IMR-90 (cell line): ENCODE results near the gene CYBRD1. TPM values are rescaled to one million over a fixed set of nuclear protein-coding genes. Genes with fewer than 3 reads are reported as not detected.

ENCODE experiments used
- ATAC-seq: fragments of 200-7000 bp; cut with Tn5 transposase; 2 replicates; pipeline ENCODE4 v1.9.1; 2020; ENCODE audit warnings: low read depth, mild to moderate bottlenecking, moderate library complexity
- BruUV-seq: library from RNA; stranded (reverse); fragments of 400-500 nt; replicated peaks from 2 replicates; lab custom pipeline; 2021; lab: Mats Ljungman, UMichigan
- CTCF ChIA-PET: fragments of 300-600 bp; formaldehyde crosslinking; extraction: SDS; loops from one replicate; lab custom pipeline; 2021; ENCODE audit warnings: antibody characterized with exemption; lab: Yijun Ruan, JAX
- POLR2A ChIA-PET: fragments of 300-600 bp; sonication (Branson Sonifier 250); formaldehyde crosslinking; loops from one replicate; lab custom pipeline; 2022; ENCODE audit warnings: antibody characterized with exemption; ENCODE audit not compliant: unreplicated experiment; lab: Charles Lee
- DNase-seq: peaks from one replicate; pipeline ENCODE4 v3.0.0; 2013
- H2AFZ ChIP-seq: replicated peaks from 2 replicates; pipeline ENCODE3; 2013; ENCODE audit warnings: low read length, mild to moderate bottlenecking; ENCODE audit not compliant: poor library complexity
- H2AK5ac ChIP-seq: 2 replicates; pipeline ENCODE4 v1.6.1; 2013; ENCODE audit warnings: low read depth, low read length, inconsistent platforms
- H2AK9ac ChIP-seq: replicated peaks from 2 replicates; pipeline ENCODE3; 2013; ENCODE audit warnings: mild to moderate bottlenecking, low read depth, low read length, moderate library complexity; ENCODE audit not compliant: poor library complexity
- H2BK120ac ChIP-seq: 2 replicates; pipeline ENCODE4 v1.6.1; 2013; ENCODE audit warnings: low read depth, low read length, inconsistent platforms
- H2BK15ac ChIP-seq: 3 replicates; pipeline ENCODE4 v1.6.1; 2013; ENCODE audit warnings: low read depth, low read length, inconsistent platforms
- H2BK20ac ChIP-seq: 2 replicates; pipeline ENCODE4 v1.6.1; 2013; ENCODE audit warnings: low read depth, mild to moderate bottlenecking, inconsistent platforms, low read length, moderate library complexity
- H2BK5ac ChIP-seq: 2 replicates; pipeline ENCODE4 v1.6.1; 2013; ENCODE audit warnings: mild to moderate bottlenecking, low read depth, low read length, inconsistent platforms; ENCODE audit not compliant: poor library complexity, severe bottlenecking
- H3K14ac ChIP-seq: replicated peaks from 2 replicates; pipeline ENCODE4 v1.6.1; 2013; ENCODE audit warnings: low read depth, low read length, inconsistent platforms
- H3K18ac ChIP-seq: 2 replicates; pipeline ENCODE4 v1.6.1; 2013; ENCODE audit warnings: low read depth, low read length, control low read depth
- H3K23ac ChIP-seq: 2 replicates; pipeline ENCODE4 v1.6.1; 2013; ENCODE audit warnings: low read depth, low read length, inconsistent platforms
- H3K27ac ChIP-seq: 2 replicates; pipeline ENCODE4 v1.5.1; 2013; ENCODE audit warnings: mild to moderate bottlenecking, control low read depth, low read length; ENCODE audit not compliant: insufficient read depth
- H3K27me3 ChIP-seq: 2 replicates; pipeline ENCODE4 v1.6.1; 2013; ENCODE audit warnings: low read length; ENCODE audit not compliant: control insufficient read depth, insufficient read depth
- H3K36me3 ChIP-seq: 2 replicates; pipeline ENCODE4 v1.6.1; 2013; ENCODE audit warnings: low read length, mixed read lengths; ENCODE audit not compliant: control insufficient read depth, insufficient read depth
- H3K4ac ChIP-seq: 2 replicates; pipeline ENCODE4 v1.6.1; 2013; ENCODE audit warnings: low read depth, low read length, inconsistent platforms
- H3K4me1 ChIP-seq: 2 replicates; pipeline ENCODE4 v1.6.1; 2013; ENCODE audit warnings: low read length, mixed read lengths; ENCODE audit not compliant: control insufficient read depth, insufficient read depth
- H3K4me2 ChIP-seq: 2 replicates; pipeline ENCODE4 v1.6.1; 2013; ENCODE audit warnings: low read depth, mild to moderate bottlenecking, control low read depth, low read length, moderate library complexity
- H3K4me3 ChIP-seq: 2 replicates; pipeline ENCODE4 v1.5.1; 2013; ENCODE audit warnings: low read depth, mild to moderate bottlenecking, control low read depth, low read length, moderate library complexity; ENCODE audit not compliant: insufficient read depth
- H3K56ac ChIP-seq: 2 replicates; pipeline ENCODE4 v1.6.1; 2013; ENCODE audit warnings: low read length, inconsistent platforms; ENCODE audit not compliant: insufficient read depth; ENCODE audit errors: extremely low read depth
- H3K79me1 ChIP-seq, 2 experiments: 2 replicates each; pipeline ENCODE4 v1.6.1; 2013; ENCODE audit warnings: low read length in 2 of 2, inconsistent platforms in 1 of 2, low read depth in 1 of 2
- H3K9ac ChIP-seq: 2 replicates; pipeline ENCODE4 v1.6.1; 2013; ENCODE audit warnings: low read depth, low read length, control low read depth
- H3K9me1 ChIP-seq: 2 replicates; pipeline ENCODE4 v1.6.1; 2013; ENCODE audit warnings: low read length, inconsistent platforms; ENCODE audit not compliant: insufficient read depth
- H3K9me3 ChIP-seq: 2 replicates; pipeline ENCODE4 v1.6.1; 2013; ENCODE audit warnings: low read length; ENCODE audit not compliant: control insufficient read depth, insufficient read depth
- H4K20me1 ChIP-seq: 2 replicates; pipeline ENCODE4 v1.6.1; 2013; ENCODE audit warnings: low read length, inconsistent platforms; ENCODE audit not compliant: insufficient read depth
- H4K5ac ChIP-seq: 2 replicates; pipeline ENCODE4 v1.6.1; 2013; ENCODE audit warnings: mild to moderate bottlenecking, low read depth, low read length, control low read depth
- H4K8ac ChIP-seq, 2 experiments: 2 replicates each; pipeline ENCODE4 v1.6.1; 2013; ENCODE audit warnings: low read depth in 2 of 2, low read length in 2 of 2, control low read depth in 1 of 2, inconsistent platforms in 1 of 2
- H4K91ac ChIP-seq: 2 replicates; pipeline ENCODE4 v1.6.1; 2013; ENCODE audit warnings: low read depth, low read length, inconsistent platforms; ENCODE audit not compliant: insufficient read depth
- BHLHE40 ChIP-seq: fragments of 150-350 bp; IDR thresholded peaks from 2 replicates; pipeline ENCODE4 v1.6.1; 2016; ENCODE audit warnings: mild to moderate bottlenecking, low read depth, low read length
- CEBPB ChIP-seq: IDR thresholded peaks from 2 replicates; pipeline ENCODE4 v1.6.1; 2012; ENCODE audit warnings: low read depth, low read length, improper control_type of control experiment
- CHD1 ChIP-seq: IDR thresholded peaks from 2 replicates; pipeline ENCODE4 v1.6.1; 2012; ENCODE audit warnings: low read depth, low read length, improper control_type of control experiment
- ELK1 ChIP-seq: fragments of 150-350 bp; IDR thresholded peaks from 2 replicates; pipeline ENCODE4 v1.6.1; 2016; ENCODE audit warnings: low read depth, mild to moderate bottlenecking, low read length, moderate library complexity, borderline replicate concordance
- FOS ChIP-seq: fragments of 150-350 bp; IDR thresholded peaks from 2 replicates; pipeline ENCODE4 v1.6.1; 2016; ENCODE audit warnings: low read depth, low read length
- MAFK ChIP-seq: IDR thresholded peaks from 2 replicates; pipeline ENCODE4 v1.6.1; 2012; ENCODE audit warnings: low read depth, low read length, improper control_type of control experiment
- MAZ ChIP-seq: IDR thresholded peaks from 2 replicates; pipeline ENCODE4 v1.6.1; 2012; ENCODE audit warnings: low read depth, mild to moderate bottlenecking, low read length, improper control_type of control experiment, moderate library complexity, borderline replicate concordance
- NFE2L2 ChIP-seq: fragments of 150-350 bp; IDR thresholded peaks from 2 replicates; pipeline ENCODE4 v1.6.1; 2016; ENCODE audit warnings: low read depth, mild to moderate bottlenecking, low read length
- POLR2A ChIP-seq: IDR thresholded peaks from 2 replicates; pipeline ENCODE4 v1.6.1; 2012; ENCODE audit warnings: mild to moderate bottlenecking, low read depth, low read length
- RFX5 ChIP-seq: IDR thresholded peaks from 2 replicates; pipeline ENCODE4 v1.8.0; 2012; ENCODE audit warnings: low read depth, mild to moderate bottlenecking, low read length, moderate library complexity
- SMC3 ChIP-seq: fragments of 150-350 bp; IDR thresholded peaks from 2 replicates; pipeline ENCODE4 v1.6.1; 2016; ENCODE audit warnings: low read depth, mild to moderate bottlenecking, antibody characterized with exemption, low read length, moderate library complexity
- USF2 ChIP-seq: fragments of 150-350 bp; IDR thresholded peaks from 2 replicates; pipeline ENCODE4 v1.6.1; 2017; ENCODE audit warnings: mild to moderate bottlenecking, antibody characterized with exemption, low read length, low read depth
- WGBS, 2 experiments: methylation state at CpG; one replicate each; pipeline versions ENCODE4 v1.1.5 to v1.1.7; 2013; ENCODE audit warnings: missing lambda C conversion rate in 2 of 2; ENCODE audit not compliant: insufficient read length in 1 of 2; ENCODE audit errors: extremely low coverage in 2 of 2; 5-methylcytosine and 5-hydroxymethylcytosine counted together
- dilution Hi-C: fragments of 300-500 bp; cut with HindIII; formaldehyde crosslinking; loops from one replicate; pipeline ENCODE4 v1.14.3; 2018; ENCODE audit warnings: low sequenced_read_pairs; ENCODE audit not compliant: unreplicated experiment
- in situ Hi-C: fragments of 300-500 bp; cut with MboI; formaldehyde crosslinking; loops from 3 replicates; pipeline ENCODE4 v1.14.3; 2019; ENCODE audit warnings: low sequenced_read_pairs, inconsistent platforms, mixed read lengths
- intact Hi-C: fragments of 100-400 bp; cut with micrococcal nuclease; formaldehyde crosslinking; loops from 2 replicates; pipeline ENCODE4 v1.10.0; 2022
- polyA plus RNA-seq, 3 experiments: library from polyadenylated mRNA; depleted of rRNA; stranded (reverse); fragments of >200 nt; gene quantifications; 2 replicates each; pipeline ENCODE4 v1.2.3, GENCODE V29; 2012; ENCODE audit warnings: low replicate concordance in 1 of 3
- total RNA-seq: library from RNA; depleted of rRNA; stranded (reverse); fragments of >200 nt; gene quantifications from 2 replicates; pipeline ENCODE4 v1.2.3, GENCODE V29; 2012
- TF ChIP-seq, protein P1 (sequence below): conservative IDR thresholded peaks from 2 replicates; pipeline ENCODE4 v1.5.1; 2012; ENCODE audit warnings: mild to moderate bottlenecking, low read depth, low read length, improper control_type of control experiment

CYBRD1 gene
- total and polyA plus RNA-seq, 2 of the 4 experiments (the other 2 are of a cell fraction): 53.2 to 103 TPM

DNA sequence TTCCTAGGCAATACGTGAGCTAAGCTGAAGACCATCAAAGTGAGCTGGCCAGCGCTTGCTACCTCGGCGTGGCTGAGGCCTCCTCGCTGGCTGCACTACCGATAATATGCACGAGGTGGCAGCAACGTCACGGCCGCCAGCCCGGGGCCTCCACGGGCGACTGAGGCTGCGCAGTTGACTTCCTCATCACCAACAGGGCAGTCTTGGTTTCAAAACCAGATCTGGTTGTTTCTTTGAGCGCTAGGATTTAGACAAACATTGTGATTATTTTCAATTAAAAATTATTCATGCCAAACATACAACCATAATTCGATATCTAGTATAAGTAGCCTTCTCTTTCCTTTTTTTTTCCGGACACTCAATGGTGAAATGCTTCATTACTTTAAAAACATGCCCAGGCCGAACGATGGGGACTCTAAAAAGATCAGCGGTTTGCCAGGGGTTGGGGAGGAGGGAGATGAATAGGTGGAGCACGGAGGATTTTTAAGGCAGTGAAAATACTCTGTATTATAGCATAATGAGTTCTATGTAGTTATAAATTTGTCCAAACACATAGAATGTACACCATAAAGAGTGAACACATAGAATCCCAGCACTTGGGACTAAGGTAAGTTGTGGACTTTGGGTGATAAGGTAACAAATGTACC, 52.0 kb downstream of the CYBRD1 start (continued):
- no peak for TF ChIP-seq MAZ

DNA sequence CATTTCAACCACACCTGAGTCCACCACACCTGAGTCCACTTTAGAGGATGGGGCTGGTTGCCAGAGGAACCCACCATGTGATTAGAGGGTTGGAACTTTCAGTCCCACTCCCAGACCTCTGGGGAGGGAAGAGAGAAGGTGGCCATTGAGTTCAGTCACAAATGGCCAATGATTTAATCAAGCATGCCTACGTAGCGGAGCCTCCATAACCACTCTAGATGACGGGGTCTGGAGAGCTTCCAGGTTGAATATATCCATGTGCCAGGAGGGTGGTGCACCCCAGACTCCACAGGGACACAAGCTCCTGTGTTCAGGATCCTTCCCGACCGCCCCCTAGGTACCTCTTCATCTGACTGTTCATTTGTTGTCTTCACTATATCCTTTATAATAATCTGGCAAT, 53.3 kb downstream of the CYBRD1 start:
- no peak overlapping the region for H2BK20ac ChIP-seq
- no TSS peak for BruUV-seq
- ChIA-PET CTCF (no interaction called here), POLR2A (no interaction called here)
- H3K4me2 ChIP-seq: no peak overlapping the region
- intact Hi-C loops (loop anchor here (2.0 kb wide), 2 partner anchors 127 to 889 kb away; no protein-coding TSS in a partner anchor), in situ Hi-C loops (loop anchor here (10.0 kb wide), 1 partner anchor 889 kb away; no protein-coding TSS in a partner anchor), dilution Hi-C loops (no loop called here)
- no peak overlapping the region for H3K27ac ChIP-seq
- DNase-seq (no peak), ATAC-seq (no peak)
- no peak overlapping the region for H3K9ac ChIP-seq
- H3K4me1 ChIP-seq: no peaks in the 10 kb centered on the region
- H3K4me3 ChIP-seq: no peak overlapping the region
- no peak overlapping the region for H3K18ac ChIP-seq
- H3K9me3 ChIP-seq: no peaks in the 10 kb centered on the region
- no peaks in the 10 kb centered on the region for H3K36me3 ChIP-seq
- H2BK15ac ChIP-seq: no peak overlapping the region
- H2AK9ac ChIP-seq: no peak overlapping the region
- H3K9me1 ChIP-seq: no peaks in the 10 kb centered on the region
- H2AFZ ChIP-seq: peak overlapping the region; percentile 37
- no peak overlapping the region for H3K23ac ChIP-seq
- WGBS, 2 experiments: 94% methylated on average over 3 of the region's 5 CpGs; no CpG with 5 or more reads in 1 of the 2 experiments
- no peak overlapping the region for H3K4ac ChIP-seq
- no peak overlapping the region for H2BK120ac ChIP-seq
- no peaks in the 10 kb centered on the region for H3K79me1 ChIP-seq
- H4K8ac ChIP-seq: no peak overlapping the region
- H4K5ac ChIP-seq: no peak overlapping the region
- H2BK5ac ChIP-seq: no peak overlapping the region
- no peak overlapping the region for H3K56ac ChIP-seq
- H2AK5ac ChIP-seq: no peak overlapping the region
- no peak overlapping the region for H4K91ac ChIP-seq
- H3K27me3 ChIP-seq: 0 out of 2 replicates have a peak, but pooled peaks cover 5% of the 10 kb centered on the region
- H4K20me1 ChIP-seq: no peaks in the 10 kb centered on the region
- H3K14ac ChIP-seq: no peak overlapping the region
- TF ChIP-seq FOS (no peak), MAFK (no peak), MAZ (no peak), NFE2L2 (no peak), ELK1 (no peak), POLR2A (no peak), USF2 (no peak), BHLHE40 (no peak), RFX5 (no peak), CHD1 (no peak), CEBPB (no peak), SMC3 (no peak)
- TF ChIP-seq, protein P1, sequence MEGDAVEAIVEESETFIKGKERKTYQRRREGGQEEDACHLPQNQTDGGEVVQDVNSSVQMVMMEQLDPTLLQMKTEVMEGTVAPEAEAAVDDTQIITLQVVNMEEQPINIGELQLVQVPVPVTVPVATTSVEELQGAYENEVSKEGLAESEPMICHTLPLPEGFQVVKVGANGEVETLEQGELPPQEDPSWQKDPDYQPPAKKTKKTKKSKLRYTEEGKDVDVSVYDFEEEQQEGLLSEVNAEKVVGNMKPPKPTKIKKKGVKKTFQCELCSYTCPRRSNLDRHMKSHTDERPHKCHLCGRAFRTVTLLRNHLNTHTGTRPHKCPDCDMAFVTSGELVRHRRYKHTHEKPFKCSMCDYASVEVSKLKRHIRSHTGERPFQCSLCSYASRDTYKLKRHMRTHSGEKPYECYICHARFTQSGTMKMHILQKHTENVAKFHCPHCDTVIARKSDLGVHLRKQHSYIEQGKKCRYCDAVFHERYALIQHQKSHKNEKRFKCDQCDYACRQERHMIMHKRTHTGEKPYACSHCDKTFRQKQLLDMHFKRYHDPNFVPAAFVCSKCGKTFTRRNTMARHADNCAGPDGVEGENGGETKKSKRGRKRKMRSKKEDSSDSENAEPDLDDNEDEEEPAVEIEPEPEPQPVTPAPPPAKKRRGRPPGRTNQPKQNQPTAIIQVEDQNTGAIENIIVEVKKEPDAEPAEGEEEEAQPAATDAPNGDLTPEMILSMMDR: no peak
